PC-9 (cell line): Measurements from ENCODE around the gene CMTM2. TPM values are rescaled to one million over a fixed set of nuclear protein-coding genes. Genes with fewer than 3 reads are reported as not detected.
"Not testable (repeated sequence)": the region's sequence is repeated elsewhere in the genome, so short reads cannot be mapped to it uniquely, and the experiment has no call there.

Experiments used
- BruUV-seq: library from RNA; stranded (reverse); fragments of 400-500 nt; replicated peaks from 2 replicates; lab custom pipeline; 2021; lab: Mats Ljungman, UMichigan
- CTCF ChIA-PET: fragments of 300-600 bp; sonication (Branson Sonifier 250); formaldehyde crosslinking; loops from one replicate; lab custom pipeline; 2022; ENCODE audit warnings: antibody characterized with exemption; lab: Charles Lee
- POLR2A ChIA-PET: fragments of 300-600 bp; sonication (Branson Sonifier 250); formaldehyde crosslinking; loops from one replicate; lab custom pipeline; 2022; ENCODE audit warnings: antibody characterized with exemption; ENCODE audit not compliant: unreplicated experiment; lab: Charles Lee
- DNase-seq, 2 experiments: peaks; one replicate each; pipeline versions ENCODE4 v3.0.0 to v3.0.0-alpha.2; 2015 to 2022; ENCODE audit warnings: mixed read lengths in 1 of 2
- H2AFZ ChIP-seq: fragments of 200-600 bp; sonication (generic); 2 replicates; pipeline ENCODE4 v1.8.1; 2017; ENCODE audit warnings: antibody characterized with exemption
- H3F3A ChIP-seq: fragments of 200-600 bp; sonication (generic); 2 replicates; pipeline ENCODE4 v1.8.1; 2017; ENCODE audit warnings: antibody characterized with exemption, mild to moderate bottlenecking, low read depth; ENCODE audit not compliant: insufficient read depth
- H3K27ac ChIP-seq: fragments of 200-600 bp; sonication (generic); 2 replicates; pipeline ENCODE4 v1.6.1; 2016; ENCODE audit warnings: mixed run types
- H3K27me3 ChIP-seq: fragments of 200-600 bp; sonication (generic); 2 replicates; pipeline ENCODE4 v1.6.1; 2016; ENCODE audit warnings: low read depth, mixed run types; ENCODE audit not compliant: insufficient read depth
- H3K36me3 ChIP-seq: fragments of 200-600 bp; sonication (generic); 2 replicates; pipeline ENCODE4 v1.6.1; 2016; ENCODE audit warnings: low read depth, mixed run types
- H3K4me1 ChIP-seq: fragments of 200-600 bp; sonication (generic); replicated peaks from 2 replicates; pipeline ENCODE4 v1.6.1; 2016; ENCODE audit warnings: mixed run types; ENCODE audit not compliant: insufficient read depth
- H3K4me2 ChIP-seq: fragments of 200-600 bp; sonication (generic); 2 replicates; pipeline ENCODE4 v1.6.1; 2017; ENCODE audit warnings: mixed run types
- H3K4me3 ChIP-seq: fragments of 200-600 bp; sonication (generic); 2 replicates; pipeline ENCODE4 v1.6.1; 2016; ENCODE audit warnings: mixed run types
- H3K79me2 ChIP-seq: fragments of 200-600 bp; sonication (generic); 2 replicates; pipeline ENCODE4 v1.6.1; 2017; ENCODE audit warnings: low read depth, mixed run types
- H3K9me2 ChIP-seq: fragments of 200-600 bp; sonication (generic); 2 replicates; pipeline ENCODE4 v1.8.1; 2017; ENCODE audit warnings: mild to moderate bottlenecking; ENCODE audit not compliant: insufficient read depth
- H3K9me3 ChIP-seq: fragments of 200-600 bp; sonication (generic); 2 replicates; pipeline ENCODE4 v1.8.1; 2016; ENCODE audit warnings: low read depth; ENCODE audit not compliant: insufficient read depth
- H4K20me1 ChIP-seq: fragments of 200-600 bp; sonication (generic); 2 replicates; pipeline ENCODE4 v1.8.1; 2017; ENCODE audit not compliant: insufficient read depth
- CTCF ChIP-seq: fragments of 200-600 bp; sonication (generic); conservative IDR thresholded peaks from 2 replicates; pipeline ENCODE4 v1.6.1; 2017; ENCODE audit warnings: mixed run types, antibody characterized with exemption, mild to moderate bottlenecking, moderate library complexity
- EZH2 ChIP-seq: fragments of 200-600 bp; sonication (generic); IDR thresholded peaks from 2 replicates; pipeline ENCODE4 v1.8.0; 2017; ENCODE audit warnings: antibody characterized with exemption, low read depth
- intact Hi-C: fragments of 100-400 bp; cut with micrococcal nuclease; formaldehyde crosslinking; loops from one replicate; pipeline ENCODE4 v1.10.0; 2022; ENCODE audit not compliant: unreplicated experiment
- total RNA-seq: library from RNA; stranded (reverse); gene quantifications from 2 replicates; pipeline ENCODE4 v1.2.3, GENCODE V29; 2021

The CMTM2 gene
- total RNA-seq, 1 experiment from 2014 or later: not detected

GRCh38 chr16:66629856-66630255, 50.6 kb downstream of the CMTM2 start:
- DNase-seq: no peak

GRCh38 chr16:66630561-66631260, 51.4 kb downstream of the CMTM2 start:
- H3K9me3 ChIP-seq, H3K79me2 ChIP-seq, H3K36me3 ChIP-seq, BruUV-seq, intact Hi-C loops, H3K4me2 ChIP-seq, H3K4me1 ChIP-seq, H3K4me3 ChIP-seq, H3K27me3 ChIP-seq, CTCF ChIA-PET, H3F3A ChIP-seq, H2AFZ ChIP-seq, POLR2A ChIA-PET, H3K9me2 ChIP-seq, H4K20me1 ChIP-seq, DNase-seq, H3K27ac ChIP-seq: not testable (repeated sequence)

More at GRCh38 chr16:66629856-66630255, 50.6 kb downstream of the CMTM2 start:
- no peaks in the 10 kb centered on the region for H3K9me3 ChIP-seq
- no peaks in the 10 kb centered on the region for H4K20me1 ChIP-seq
- H3F3A ChIP-seq: no peaks in the 10 kb centered on the region
- H2AFZ ChIP-seq: no peak overlapping the region
- POLR2A ChIA-PET: no interaction called here
- no peaks in the 10 kb centered on the region for H3K36me3 ChIP-seq
- no peaks in the 10 kb centered on the region for H3K27me3 ChIP-seq
- no peak overlapping the region for H3K27ac ChIP-seq
- no peak overlapping the region for H3K4me3 ChIP-seq
- BruUV-seq: no TSS peak
- intact Hi-C loops: no loop called here
- TF ChIP-seq EZH2 (no peak), CTCF (no peak)
- no peak overlapping the region for H3K4me2 ChIP-seq
- no peaks in the 10 kb centered on the region for H3K9me2 ChIP-seq
- CTCF ChIA-PET: no interaction called here
- no peaks in the 10 kb centered on the region for H3K4me1 ChIP-seq
- H3K79me2 ChIP-seq: no peaks in the 10 kb centered on the region

- DNase-seq, CTCF ChIA-PET, H3K79me2 ChIP-seq, BruUV-seq, H3F3A ChIP-seq, POLR2A ChIA-PET, H3K4me1 ChIP-seq, H3K36me3 ChIP-seq, intact Hi-C loops, H2AFZ ChIP-seq, H3K9me2 ChIP-seq, H3K4me2 ChIP-seq, H3K9me3 ChIP-seq, H4K20me1 ChIP-seq, H3K4me3 ChIP-seq, H3K27ac ChIP-seq, H3K27me3 ChIP-seq: not testable (repeated sequence)
Measured at GRCh38 chr16:66631558-66631957, 52.3 kb downstream of the CMTM2 start.

- TF ChIP-seq EZH2 (no peak), CTCF (no peak)
- Histone ChIP-seq H3K27me3 (no peaks in the 10 kb centered on the region), H3K4me1 (no peaks in the 10 kb centered on the region), H3K4me2 (no peak overlapping the region), H3K27ac (no peak overlapping the region), H3F3A (no peaks in the 10 kb centered on the region), H3K36me3 (no peaks in the 10 kb centered on the region), H3K4me3 (no peak overlapping the region), H4K20me1 (no peaks in the 10 kb centered on the region), H3K79me2 (0 out of 2 replicates have a peak, but pooled peaks cover under 1% of the 10 kb centered on the region), H2AFZ (no peak overlapping the region), H3K9me2 (no peaks in the 10 kb centered on the region), H3K9me3 (no peaks in the 10 kb centered on the region)
- DNase-seq: no peak
- CTCF ChIA-PET: no interaction called here
- BruUV-seq: no TSS peak
- intact Hi-C loops: no loop called here
- POLR2A ChIA-PET: no interaction called here
Measured at GRCh38 chr16:66634527-66635196, 55.4 kb downstream of the CMTM2 start.
